SU-DHL-6 (cell line): ENCODE measurements around the gene FAM199X.

Experiments used
- EZH2phosphoT487 ChIP-seq: fragments of 200-600 bp; sonication (generic), shearing (Covaris generic); conservative IDR thresholded peaks from 2 replicates; pipeline ENCODE4 v1.6.1; 2018; ENCODE audit warnings: mild to moderate bottlenecking, antibody characterized with exemption, low read length, moderate library complexity, mixed read lengths
- TF ChIP-seq, protein P1 (sequence below): fragments of 200-600 bp; sonication (generic); IDR thresholded peaks from one replicate; pipeline ENCODE4 v1.5.1; 2017; ENCODE audit warnings: antibody characterized with exemption, mild to moderate bottlenecking, low read length, moderate library complexity; ENCODE audit not compliant: insufficient read depth, poor library complexity, severe bottlenecking

DNA sequence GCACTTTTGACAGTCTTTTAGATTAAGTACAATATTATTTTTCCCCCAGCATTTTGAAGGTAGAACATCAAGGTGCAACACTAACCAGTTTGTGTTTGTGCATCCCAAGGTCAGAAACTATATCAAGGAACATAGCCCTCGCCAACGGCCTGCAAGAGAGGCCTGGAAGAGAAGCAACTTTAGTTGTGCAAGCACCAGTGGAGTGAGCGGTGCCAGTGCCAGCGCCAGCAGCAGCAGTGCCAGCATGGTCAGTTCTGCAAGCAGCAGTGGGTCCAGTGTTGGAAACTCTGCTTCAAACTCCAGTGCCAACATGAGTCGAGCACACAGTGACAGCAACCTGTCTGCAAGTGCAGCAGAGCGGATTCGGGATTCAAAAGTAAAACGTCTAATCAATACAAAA lies 21.7 kb downstream of the FAM199X start:
- TF ChIP-seq, protein P1, sequence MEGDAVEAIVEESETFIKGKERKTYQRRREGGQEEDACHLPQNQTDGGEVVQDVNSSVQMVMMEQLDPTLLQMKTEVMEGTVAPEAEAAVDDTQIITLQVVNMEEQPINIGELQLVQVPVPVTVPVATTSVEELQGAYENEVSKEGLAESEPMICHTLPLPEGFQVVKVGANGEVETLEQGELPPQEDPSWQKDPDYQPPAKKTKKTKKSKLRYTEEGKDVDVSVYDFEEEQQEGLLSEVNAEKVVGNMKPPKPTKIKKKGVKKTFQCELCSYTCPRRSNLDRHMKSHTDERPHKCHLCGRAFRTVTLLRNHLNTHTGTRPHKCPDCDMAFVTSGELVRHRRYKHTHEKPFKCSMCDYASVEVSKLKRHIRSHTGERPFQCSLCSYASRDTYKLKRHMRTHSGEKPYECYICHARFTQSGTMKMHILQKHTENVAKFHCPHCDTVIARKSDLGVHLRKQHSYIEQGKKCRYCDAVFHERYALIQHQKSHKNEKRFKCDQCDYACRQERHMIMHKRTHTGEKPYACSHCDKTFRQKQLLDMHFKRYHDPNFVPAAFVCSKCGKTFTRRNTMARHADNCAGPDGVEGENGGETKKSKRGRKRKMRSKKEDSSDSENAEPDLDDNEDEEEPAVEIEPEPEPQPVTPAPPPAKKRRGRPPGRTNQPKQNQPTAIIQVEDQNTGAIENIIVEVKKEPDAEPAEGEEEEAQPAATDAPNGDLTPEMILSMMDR = no peak
- no peak for TF ChIP-seq EZH2phosphoT487
